Loucy (cell line): ENCODE measurements around the gene MED29.

Experiments
- H2AFZ ChIP-seq: fragments of 200-600 bp; sonication (generic); 2 replicates; pipeline ENCODE4 v1.6.0; 2016; ENCODE audit warnings: antibody characterized with exemption, mild to moderate bottlenecking, low read length, moderate library complexity
- H3F3A ChIP-seq: fragments of 200-600 bp; 2 replicates; pipeline ENCODE4 v1.6.0; 2016; ENCODE audit warnings: antibody characterized with exemption, low read depth, mild to moderate bottlenecking
- H3K27me3 ChIP-seq: fragments of 200-600 bp; sonication (generic); 2 replicates; pipeline ENCODE4 v1.6.1; 2014; ENCODE audit warnings: low read length, mild to moderate bottlenecking; ENCODE audit not compliant: insufficient read depth, poor library complexity, severe bottlenecking
- H3K36me3 ChIP-seq: fragments of 200-600 bp; sonication (generic); 2 replicates; pipeline ENCODE4 v1.6.1; 2016; ENCODE audit warnings: low read length; ENCODE audit not compliant: insufficient read depth
- H3K4me1 ChIP-seq: fragments of 200-600 bp; sonication (generic); 2 replicates; pipeline ENCODE4 v1.5.1; 2014; ENCODE audit warnings: low read length, mild to moderate bottlenecking; ENCODE audit not compliant: insufficient read depth, poor library complexity, severe bottlenecking
- H3K4me2 ChIP-seq: fragments of 200-600 bp; sonication (generic); 2 replicates; pipeline ENCODE4 v1.6.0; 2014; ENCODE audit warnings: antibody characterized with exemption, low read length, low read depth, mild to moderate bottlenecking; ENCODE audit not compliant: poor library complexity, severe bottlenecking
- H3K4me3 ChIP-seq: fragments of 200-600 bp; sonication (generic); 2 replicates; pipeline ENCODE4 v1.5.1; 2014; ENCODE audit warnings: low read length, mild to moderate bottlenecking, mixed read lengths; ENCODE audit not compliant: poor library complexity, severe bottlenecking
- H3K79me2 ChIP-seq: fragments of 200-600 bp; sonication (generic); 2 replicates; pipeline ENCODE4 v1.6.1; 2014; ENCODE audit warnings: low read length; ENCODE audit not compliant: insufficient read depth
- H3K9ac ChIP-seq: fragments of 200-600 bp; sonication (generic); 2 replicates; pipeline ENCODE4 v1.6.0; 2014; ENCODE audit warnings: mild to moderate bottlenecking, low read depth, low read length, moderate library complexity; ENCODE audit not compliant: poor library complexity, severe bottlenecking
- H3K9me2 ChIP-seq: fragments of 200-600 bp; sonication (generic); replicated peaks from 2 replicates; pipeline ENCODE4 v1.6.1; 2016; ENCODE audit warnings: low read depth, low read length, mixed read lengths
- H3K9me3 ChIP-seq: fragments of 200-600 bp; sonication (generic); 2 replicates; pipeline ENCODE4 v1.6.1; 2014; ENCODE audit warnings: mild to moderate bottlenecking, antibody characterized with exemption, low read length, low read depth; ENCODE audit not compliant: insufficient read depth
- H4K20me1 ChIP-seq: fragments of 200-600 bp; sonication (generic); 2 replicates; pipeline ENCODE4 v1.6.0; 2014; ENCODE audit warnings: antibody characterized with exemption, low read length, mild to moderate bottlenecking; ENCODE audit not compliant: insufficient read depth, poor library complexity, severe bottlenecking
- EZH2phosphoT487 ChIP-seq: fragments of 200-600 bp; IDR thresholded peaks from 2 replicates; pipeline ENCODE4 v1.6.1; 2018; ENCODE audit warnings: antibody characterized with exemption, mild to moderate bottlenecking, moderate library complexity, borderline replicate concordance
- TF ChIP-seq, protein P1 (sequence below): fragments of 200-600 bp; sonication (generic); conservative IDR thresholded peaks from 2 replicates; pipeline ENCODE4 v1.5.1; 2014; ENCODE audit warnings: mild to moderate bottlenecking, antibody characterized with exemption, low read length

Gene MED29

GRCh38 chr19:39407410-39407659 is 16.2 kb downstream of the MED29 start:
- Histone ChIP-seq H3K4me2 (peak overlapping the region; percentile 97), H3K9me3 (no peaks in the 10 kb centered on the region), H3K27me3 (no peaks in the 10 kb centered on the region), H3K9me2 (no peaks in the 10 kb centered on the region), H4K20me1 (peaks cover 26% of the 10 kb centered on the region), H3K4me3 (peak overlapping the region; percentile 93), H3K79me2 (peaks cover 41% of the 10 kb centered on the region), H2AFZ (peak overlapping the region; percentile 57; the same call in 1 of the 2 replicates), H3K4me1 (peaks cover 46% of the 10 kb centered on the region), H3K9ac (peak overlapping the region; percentile 94), H3F3A (peaks cover 3% of the 10 kb centered on the region), H3K36me3 (no peaks in the 10 kb centered on the region)
- TF ChIP-seq, protein P1, sequence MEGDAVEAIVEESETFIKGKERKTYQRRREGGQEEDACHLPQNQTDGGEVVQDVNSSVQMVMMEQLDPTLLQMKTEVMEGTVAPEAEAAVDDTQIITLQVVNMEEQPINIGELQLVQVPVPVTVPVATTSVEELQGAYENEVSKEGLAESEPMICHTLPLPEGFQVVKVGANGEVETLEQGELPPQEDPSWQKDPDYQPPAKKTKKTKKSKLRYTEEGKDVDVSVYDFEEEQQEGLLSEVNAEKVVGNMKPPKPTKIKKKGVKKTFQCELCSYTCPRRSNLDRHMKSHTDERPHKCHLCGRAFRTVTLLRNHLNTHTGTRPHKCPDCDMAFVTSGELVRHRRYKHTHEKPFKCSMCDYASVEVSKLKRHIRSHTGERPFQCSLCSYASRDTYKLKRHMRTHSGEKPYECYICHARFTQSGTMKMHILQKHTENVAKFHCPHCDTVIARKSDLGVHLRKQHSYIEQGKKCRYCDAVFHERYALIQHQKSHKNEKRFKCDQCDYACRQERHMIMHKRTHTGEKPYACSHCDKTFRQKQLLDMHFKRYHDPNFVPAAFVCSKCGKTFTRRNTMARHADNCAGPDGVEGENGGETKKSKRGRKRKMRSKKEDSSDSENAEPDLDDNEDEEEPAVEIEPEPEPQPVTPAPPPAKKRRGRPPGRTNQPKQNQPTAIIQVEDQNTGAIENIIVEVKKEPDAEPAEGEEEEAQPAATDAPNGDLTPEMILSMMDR, result no peak
- no peak for TF ChIP-seq EZH2phosphoT487

GRCh38 chr19:39407660-39408391 is 16.6 kb downstream of the MED29 start:
- H3K9me3 ChIP-seq, result no peaks in the 10 kb centered on the region
- peak overlapping the region; percentile 94 for H3K9ac ChIP-seq
- TF ChIP-seq, protein P1, result no peak
- no peak for TF ChIP-seq EZH2phosphoT487
- peak overlapping the region; percentile 97 for H3K4me2 ChIP-seq
- H4K20me1 ChIP-seq, result peaks cover 26% of the 10 kb centered on the region
- peaks cover 42% of the 10 kb centered on the region for H3K79me2 ChIP-seq
- peaks cover 41% of the 10 kb centered on the region for H3K4me1 ChIP-seq
- H3K4me3 ChIP-seq, result peak overlapping the region; percentile 93
- H3F3A ChIP-seq, result peaks cover 3% of the 10 kb centered on the region
- peaks cover 1% of the 10 kb centered on the region for H3K27me3 ChIP-seq
- H3K36me3 ChIP-seq, result no peaks in the 10 kb centered on the region
- no peak overlapping the region for H2AFZ ChIP-seq
- no peaks in the 10 kb centered on the region for H3K9me2 ChIP-seq

GRCh38 chr19:39408392-39409207 is 17.4 kb downstream of the MED29 start:
- peak overlapping the region; percentile 94 for H3K9ac ChIP-seq
- H3K79me2 ChIP-seq, result peaks cover 49% of the 10 kb centered on the region
- no peak overlapping the region for H2AFZ ChIP-seq
- peaks cover 5% of the 10 kb centered on the region for H3K27me3 ChIP-seq
- H3K4me3 ChIP-seq, result peak overlapping the region; percentile 93
- no peaks in the 10 kb centered on the region for H3K9me2 ChIP-seq
- H3F3A ChIP-seq, result peaks cover 3% of the 10 kb centered on the region
- no peaks in the 10 kb centered on the region for H3K9me3 ChIP-seq
- peaks cover 34% of the 10 kb centered on the region for H3K4me1 ChIP-seq
- H4K20me1 ChIP-seq, result peaks cover 26% of the 10 kb centered on the region
- no peaks in the 10 kb centered on the region for H3K36me3 ChIP-seq
- TF ChIP-seq, protein P1, result no peak
- TF ChIP-seq EZH2phosphoT487, result no peak
- H3K4me2 ChIP-seq, result peak overlapping the region; percentile 97
